HG03175 (cell line): ENCODE measurements around the gene ENDOD1.
"Not testable (repeated sequence)": the region's sequence is repeated elsewhere in the genome, so short reads cannot be mapped to it uniquely, and the experiment has no call there.

Source experiments
- ATAC-seq: cut with Tn5 transposase; IDR thresholded peaks from one replicate; pipeline ENCODE4 v1.9.1; 2021; ENCODE audit warnings: mild to moderate bottlenecking, moderate library complexity; ENCODE audit not compliant: unreplicated experiment

ENDOD1 gene

GRCh38 chr11:95100856-95101507 lies 11.3 kb downstream of the ENDOD1 start:
- ATAC-seq: no peak

GRCh38 chr11:95101935-95102334 lies 12.3 kb downstream of the ENDOD1 start:
- no peak for ATAC-seq

- ATAC-seq: no peak
Measured at GRCh38 chr11:95102733-95103132, 13.1 kb downstream of the ENDOD1 start.

GRCh38 chr11:95103701-95104100 lies 14.1 kb downstream of the ENDOD1 start:
- ATAC-seq: no peak

- ATAC-seq: no peak
Measured at GRCh38 chr11:95104121-95104830, 14.6 kb downstream of the ENDOD1 start.

GRCh38 chr11:95104856-95105255 lies 15.2 kb downstream of the ENDOD1 start:
- no peak for ATAC-seq

GRCh38 chr11:95108159-95108611 lies 18.5 kb downstream of the ENDOD1 start:
- ATAC-seq: no peak

- ATAC-seq: no peak
Measured at GRCh38 chr11:95108671-95109551, 19.3 kb downstream of the ENDOD1 start.

- ATAC-seq: not testable (repeated sequence)
Measured at GRCh38 chr11:95111471-95111870, 21.8 kb downstream of the ENDOD1 start.

- no peak for ATAC-seq
Measured at GRCh38 chr11:95111923-95112540, 22.4 kb downstream of the ENDOD1 start.

- ATAC-seq: no peak
Measured at GRCh38 chr11:95115597-95115996, 26.0 kb downstream of the ENDOD1 start.

GRCh38 chr11:95119361-95120060 lies 29.9 kb downstream of the ENDOD1 start:
- ATAC-seq: no peak

- ATAC-seq: no peak
Measured at GRCh38 chr11:95121698-95122097, 32.1 kb downstream of the ENDOD1 start.

- no peak for ATAC-seq
Measured at GRCh38 chr11:95123556-95123955, 33.9 kb downstream of the ENDOD1 start.

- ATAC-seq: no peak
Measured at GRCh38 chr11:95128602-95129001, 39.0 kb downstream of the ENDOD1 start.

- no peak for ATAC-seq
Measured at GRCh38 chr11:95132956-95133355, 43.3 kb downstream of the ENDOD1 start.

GRCh38 chr11:95134491-95134890 lies 44.8 kb downstream of the ENDOD1 start:
- no peak for ATAC-seq

GRCh38 chr11:95135155-95135554 lies 45.5 kb downstream of the ENDOD1 start:
- ATAC-seq: no peak

- ATAC-seq: no peak
Measured at GRCh38 chr11:95135880-95136279, 46.2 kb downstream of the ENDOD1 start.

GRCh38 chr11:95136747-95137146 lies 47.1 kb downstream of the ENDOD1 start:
- not testable (repeated sequence) for ATAC-seq
